CD8-positive, alpha-beta memory T cell (primary cell): ENCODE data around the gene VWA8. TPM values are rescaled to one million over a fixed set of nuclear protein-coding genes. Genes with fewer than 3 reads are reported as not detected.
A peak's percentile ranks its signal among the peaks of the same experiment; 100 is the strongest.
"Not testable (repeated sequence)": the region's sequence is repeated elsewhere in the genome, so short reads cannot be mapped to it uniquely, and the experiment has no call there.

ENCODE experiments used
- CTCF ChIA-PET: fragments of 350-600 bp; sonication (Branson Sonifier 250); formaldehyde crosslinking; loops from one replicate; lab custom pipeline; 2021; ENCODE audit warnings: antibody characterized with exemption; lab: Charles Lee
- POLR2A ChIA-PET: fragments of 350-600 bp; sonication (Branson Sonifier 250); formaldehyde crosslinking; loops from one replicate; lab custom pipeline; 2021; ENCODE audit warnings: antibody characterized with exemption; lab: Charles Lee
- DNase-seq, 5 donors: peaks; one replicate each; pipeline versions ENCODE4 v3.0.0 to v3.0.0-alpha.2; 2020 to 2022; ENCODE audit warnings: mixed read lengths in 1 of 5
- H3K27ac ChIP-seq: one replicate; pipeline ENCODE4 v1.7.0; 2013; ENCODE audit warnings: low read depth, mild to moderate bottlenecking, low read length, moderate library complexity
- H3K27me3 ChIP-seq: 2 replicates; pipeline ENCODE4 v1.7.0; 2013; ENCODE audit warnings: low read length, mild to moderate bottlenecking; ENCODE audit not compliant: insufficient read depth, poor library complexity, severe bottlenecking
- H3K36me3 ChIP-seq: 2 replicates; pipeline ENCODE4 v1.7.0; 2013; ENCODE audit warnings: mild to moderate bottlenecking, low read length, moderate library complexity; ENCODE audit not compliant: insufficient read depth
- H3K4me1 ChIP-seq: 2 replicates; pipeline ENCODE4 v1.7.0; 2013; ENCODE audit warnings: mild to moderate bottlenecking, low read length, moderate library complexity; ENCODE audit not compliant: insufficient read depth
- H3K4me3 ChIP-seq: 2 replicates; pipeline ENCODE4 v1.7.0; 2013; ENCODE audit warnings: mild to moderate bottlenecking, low read length
- H3K9me3 ChIP-seq: 2 replicates; pipeline ENCODE4 v1.7.0; 2013; ENCODE audit warnings: mild to moderate bottlenecking, low read length
- H3K27ac Mint-ChIP-seq, 8 donors: one replicate each; pipeline ENCODE4 v1.8.0; 2020 to 2021; ENCODE audit warnings: mixed read lengths in 8 of 8, mild to moderate bottlenecking in 6 of 8, inconsistent platforms in 3 of 8, moderate library complexity in 3 of 8
- H3K27me3 Mint-ChIP-seq, 2 donors: one replicate each; pipeline ENCODE4 v1.8.0; 2020 to 2021; ENCODE audit warnings: mixed read lengths in 2 of 2, mild to moderate bottlenecking in 1 of 2, moderate library complexity in 1 of 2
- H3K36me3 Mint-ChIP-seq, 3 donors: one replicate each; pipeline ENCODE4 v1.8.0; 2020 to 2021; ENCODE audit warnings: mixed read lengths in 3 of 3, inconsistent platforms in 1 of 3, mild to moderate bottlenecking in 1 of 3
- H3K4me1 Mint-ChIP-seq, 3 donors: one replicate each; pipeline ENCODE4 v1.8.0; 2020 to 2021; ENCODE audit warnings: mixed read lengths in 3 of 3, inconsistent platforms in 1 of 3, mild to moderate bottlenecking in 1 of 3
- H3K4me3 Mint-ChIP-seq, 7 donors: one replicate each; pipeline ENCODE4 v1.8.0; 2020 to 2021; ENCODE audit warnings: mixed read lengths in 7 of 7, mild to moderate bottlenecking in 6 of 7, moderate library complexity in 4 of 7, inconsistent platforms in 2 of 7
- H3K9me3 Mint-ChIP-seq, 5 donors: one replicate each; pipeline ENCODE4 v1.8.0; 2020 to 2022; ENCODE audit warnings: mixed read lengths in 5 of 5, mild to moderate bottlenecking in 3 of 5, moderate library complexity in 2 of 5, inconsistent platforms in 1 of 5
- polyA plus RNA-seq: library from polyadenylated mRNA; unstranded; fragments of 300-500 nt; fragmentation: Illumina TruSeq; gene quantifications from one replicate; pipeline ENCODE4 v1.2.3, GENCODE V29; 2021
- total RNA-seq, 2 experiments: library from RNA; stranded (reverse); gene quantifications; one replicate each; pipeline ENCODE4 v1.2.3, GENCODE V29; 2021

Gene VWA8
- total and polyA plus RNA-seq, 3 experiments from 2014 or later, result 6.9 to 21.3 (median 21.2) TPM

- Mint-ChIP-seq H3K36me3 (peaks cover 20 to 54% (median 45%) of the 10 kb centered on the region in 3 donors), H3K27me3 (no peaks in the 10 kb centered on the region), H3K9me3 (peaks cover 0 to 12% (median 3%) of the 10 kb centered on the region in 5 donors), H3K4me1 (no peaks in the 10 kb centered on the region), H3K27ac (no peak overlapping the region), H3K4me3 (no peak overlapping the region)
- no peaks in the 10 kb centered on the region for H3K9me3 ChIP-seq
- H3K36me3 ChIP-seq, result peaks cover 4% of the 10 kb centered on the region
- ChIA-PET POLR2A (no interaction called here), CTCF (no interaction called here)
- H3K4me1 ChIP-seq, result no peaks in the 10 kb centered on the region
- H3K27me3 ChIP-seq, result no peaks in the 10 kb centered on the region
- H3K27ac ChIP-seq, result no peak overlapping the region
- no peak overlapping the region for H3K4me3 ChIP-seq
- no peak for DNase-seq
Measured at GRCh38 chr13:41746259-41746658, 214.7 kb downstream of the VWA8 start.

GRCh38 chr13:41745496-41745895 is 215.4 kb downstream of the VWA8 start:
- Mint-ChIP-seq H3K9me3 (peaks cover 0 to 12% (median 3%) of the 10 kb centered on the region in 5 donors), H3K36me3 (peaks cover 21 to 53% (median 44%) of the 10 kb centered on the region in 3 donors)
- CTCF ChIA-PET, H3K9me3 ChIP-seq, DNase-seq, H3K4me3 Mint-ChIP-seq, H3K36me3 ChIP-seq, H3K27ac ChIP-seq, H3K27me3 Mint-ChIP-seq, H3K4me1 ChIP-seq, POLR2A ChIA-PET, H3K27ac Mint-ChIP-seq, H3K4me3 ChIP-seq, H3K27me3 ChIP-seq, H3K4me1 Mint-ChIP-seq: not testable (repeated sequence)

- Mint-ChIP-seq H3K4me1 (no peaks in the 10 kb centered on the region), H3K36me3 (peaks cover 7 to 29% (median 19%) of the 10 kb centered on the region in 3 donors), H3K27ac (no peak overlapping the region), H3K9me3 (peaks cover 0 to 2% (median 0%) of the 10 kb centered on the region in 5 donors), H3K27me3 (no peaks in the 10 kb centered on the region), H3K4me3 (no peak overlapping the region)
- DNase-seq, result no peak
- POLR2A ChIA-PET, result no interaction called here
- H3K36me3 ChIP-seq, result peaks cover 4% of the 10 kb centered on the region
- no peak overlapping the region for H3K4me3 ChIP-seq
- H3K4me1 ChIP-seq, result no peaks in the 10 kb centered on the region
- H3K27me3 ChIP-seq, result no peaks in the 10 kb centered on the region
- no peak overlapping the region for H3K27ac ChIP-seq
- CTCF ChIA-PET, result no interaction called here
- H3K9me3 ChIP-seq, result no peaks in the 10 kb centered on the region
Measured at GRCh38 chr13:41742917-41743552, 217.9 kb downstream of the VWA8 start.

GRCh38 chr13:41740479-41740878 is 220.4 kb downstream of the VWA8 start:
- Mint-ChIP-seq H3K27ac (peak overlapping the region in 1 of 8 donors; percentile 7), H3K9me3 (no peaks in the 10 kb centered on the region), H3K4me3 (no peak overlapping the region), H3K27me3 (no peaks in the 10 kb centered on the region), H3K36me3 (peaks cover 0 to 15% (median 7%) of the 10 kb centered on the region in 3 donors), H3K4me1 (no peaks in the 10 kb centered on the region)
- H3K36me3 ChIP-seq, result peaks cover 4% of the 10 kb centered on the region
- H3K27me3 ChIP-seq, result no peaks in the 10 kb centered on the region
- no peak for DNase-seq
- no peaks in the 10 kb centered on the region for H3K4me1 ChIP-seq
- ChIA-PET CTCF (no interaction called here), POLR2A (no interaction called here)
- no peak overlapping the region for H3K4me3 ChIP-seq
- H3K27ac ChIP-seq, result no peak overlapping the region
- H3K9me3 ChIP-seq, result no peaks in the 10 kb centered on the region

GRCh38 chr13:41722684-41723535 is 238.0 kb downstream of the VWA8 start:
- H3K36me3 Mint-ChIP-seq, result peaks cover 0 to 28% (median 13%) of the 10 kb centered on the region in 3 donors
- Histone ChIP-seq H3K36me3 (peaks cover 20% of the 10 kb centered on the region), H3K27me3 (no peaks in the 10 kb centered on the region), H3K9me3 (no peaks in the 10 kb centered on the region), H3K4me3 (no peak overlapping the region), H3K4me1 (no peaks in the 10 kb centered on the region), H3K27ac (no peak overlapping the region)
- H3K4me3 Mint-ChIP-seq, result no peak overlapping the region
- ChIA-PET POLR2A (no interaction called here), CTCF (interaction anchor here (1.0 kb wide), 1 partner anchor 378 kb away, joined by 3 read pairs; no protein-coding TSS in a partner anchor)
- no peak overlapping the region for H3K27ac Mint-ChIP-seq
- H3K27me3 Mint-ChIP-seq, result no peaks in the 10 kb centered on the region
- no peak for DNase-seq
- no peaks in the 10 kb centered on the region for H3K9me3 Mint-ChIP-seq
- H3K4me1 Mint-ChIP-seq, result no peaks in the 10 kb centered on the region

GRCh38 chr13:41720839-41721561 is 239.9 kb downstream of the VWA8 start:
- no peaks in the 10 kb centered on the region for H3K4me1 Mint-ChIP-seq

GRCh38 chr13:41716236-41716635 is 244.7 kb downstream of the VWA8 start:
- Histone ChIP-seq H3K4me1 (no peaks in the 10 kb centered on the region), H3K36me3 (peaks cover 5% of the 10 kb centered on the region), H3K27ac (no peak overlapping the region), H3K9me3 (no peaks in the 10 kb centered on the region), H3K4me3 (no peak overlapping the region), H3K27me3 (no peaks in the 10 kb centered on the region)
- Mint-ChIP-seq H3K9me3 (no peaks in the 10 kb centered on the region), H3K27me3 (no peaks in the 10 kb centered on the region), H3K4me1 (no peaks in the 10 kb centered on the region), H3K27ac (peak overlapping the region in 2 of 8 donors; percentile 17 to 32), H3K4me3 (no peak overlapping the region), H3K36me3 (peaks cover 0 to 34% (median 20%) of the 10 kb centered on the region in 3 donors)
- ChIA-PET POLR2A (no interaction called here), CTCF (no interaction called here)
- no peak for DNase-seq

More at GRCh38 chr13:41720839-41721561, 239.9 kb downstream of the VWA8 start:
- Mint-ChIP-seq H3K27ac (no peak overlapping the region), H3K36me3 (peaks cover 0 to 29% (median 17%) of the 10 kb centered on the region in 3 donors), H3K4me3 (no peak overlapping the region), H3K27me3 (no peaks in the 10 kb centered on the region), H3K9me3 (no peaks in the 10 kb centered on the region)
- Histone ChIP-seq H3K9me3 (no peaks in the 10 kb centered on the region), H3K36me3 (peaks cover 20% of the 10 kb centered on the region), H3K4me1 (no peaks in the 10 kb centered on the region), H3K27me3 (no peaks in the 10 kb centered on the region), H3K4me3 (no peak overlapping the region), H3K27ac (no peak overlapping the region)
- POLR2A ChIA-PET, result no interaction called here
- DNase-seq, result no peak
- CTCF ChIA-PET, result no interaction called here

- Histone ChIP-seq H3K4me3 (no peak overlapping the region), H3K9me3 (no peaks in the 10 kb centered on the region), H3K27ac (no peak overlapping the region), H3K27me3 (no peaks in the 10 kb centered on the region), H3K4me1 (no peaks in the 10 kb centered on the region), H3K36me3 (no peaks in the 10 kb centered on the region)
- H3K9me3 Mint-ChIP-seq, result no peaks in the 10 kb centered on the region
- H3K4me3 Mint-ChIP-seq, result no peak overlapping the region
- H3K4me1 Mint-ChIP-seq, result no peaks in the 10 kb centered on the region
- H3K36me3 Mint-ChIP-seq, result peaks cover 0 to 35% (median 25%) of the 10 kb centered on the region in 3 donors
- H3K27me3 Mint-ChIP-seq, result no peaks in the 10 kb centered on the region
- CTCF ChIA-PET, result no interaction called here
- H3K27ac Mint-ChIP-seq, result no peak overlapping the region
- POLR2A ChIA-PET, result no interaction called here
- no peak for DNase-seq
Measured at GRCh38 chr13:41713405-41713804, 247.5 kb downstream of the VWA8 start.
